NK-92 (cell line): ENCODE data around the gene CCL4.
"Not testable (repeated sequence)": the region's sequence is repeated elsewhere in the genome, so short reads cannot be mapped to it uniquely, and the experiment has no call there.

Experiments used
- DNase-seq: peaks from one replicate; lab custom pipeline; 2025; ENCODE audit not compliant: unreplicated experiment; lab: John Stamatoyannopoulos, UW

The CCL4 gene

DNA sequence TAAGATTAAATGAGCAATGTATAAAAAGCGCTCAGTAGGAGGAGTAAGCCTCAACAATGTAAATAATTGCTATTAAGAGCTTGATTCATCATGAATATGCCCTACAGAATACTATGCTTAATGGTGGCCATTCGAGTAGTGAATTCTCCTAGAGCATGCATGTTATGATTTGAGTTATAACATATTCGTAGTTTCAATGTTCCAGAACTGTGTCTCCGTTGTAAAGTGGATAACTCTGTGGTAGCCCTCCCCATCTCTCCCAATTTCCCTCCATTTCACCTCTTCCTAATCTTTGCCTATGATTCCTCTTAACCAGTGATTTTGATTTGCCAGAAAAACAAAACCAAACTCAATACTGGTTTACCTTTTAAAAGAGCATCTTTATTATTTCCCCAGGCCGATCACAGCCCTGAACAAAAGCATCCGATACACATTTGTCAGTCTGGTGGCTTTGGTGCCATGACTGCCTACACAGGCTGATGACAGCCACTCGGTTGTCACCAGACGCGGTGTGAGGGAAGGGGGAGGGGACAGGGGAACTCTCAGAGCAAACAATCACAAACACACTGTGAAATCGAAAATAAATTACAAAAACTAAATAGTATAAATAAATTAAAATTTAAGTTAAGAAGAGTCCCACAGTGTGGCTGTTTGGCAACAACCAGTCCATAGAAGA lies 15.6 kb upstream of the CCL4 start:
- not testable (repeated sequence) for DNase-seq

GRCh38 chr17:36088670-36089338 lies 14.8 kb upstream of the CCL4 start:
- no peak for DNase-seq

DNA sequence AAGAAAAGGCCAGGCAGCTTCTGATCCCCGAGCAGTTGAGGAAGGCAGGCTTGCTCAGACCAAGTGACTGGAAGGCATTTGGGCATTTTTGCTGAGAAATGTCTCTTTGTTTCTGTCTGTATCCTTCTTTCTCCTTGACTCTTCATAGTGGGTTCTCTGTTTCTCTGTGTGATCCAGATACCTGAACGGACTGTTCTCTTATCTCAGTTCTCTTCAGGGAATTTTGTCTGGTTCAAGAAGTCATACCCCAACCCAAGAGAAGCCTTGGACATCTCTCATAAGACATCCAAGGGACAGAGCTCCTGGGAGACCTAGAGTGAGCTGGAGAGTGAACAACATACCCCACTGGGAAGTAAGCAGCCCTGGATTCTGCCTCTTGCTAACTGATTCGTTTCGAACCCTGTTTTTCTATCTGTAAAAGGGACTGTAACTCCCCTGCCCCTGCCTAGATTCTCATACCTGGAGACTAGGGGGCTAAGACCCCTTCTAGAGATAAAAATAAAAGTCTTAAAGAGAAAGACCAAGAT lies 14.2 kb upstream of the CCL4 start:
- DNase-seq = no peak

DNA sequence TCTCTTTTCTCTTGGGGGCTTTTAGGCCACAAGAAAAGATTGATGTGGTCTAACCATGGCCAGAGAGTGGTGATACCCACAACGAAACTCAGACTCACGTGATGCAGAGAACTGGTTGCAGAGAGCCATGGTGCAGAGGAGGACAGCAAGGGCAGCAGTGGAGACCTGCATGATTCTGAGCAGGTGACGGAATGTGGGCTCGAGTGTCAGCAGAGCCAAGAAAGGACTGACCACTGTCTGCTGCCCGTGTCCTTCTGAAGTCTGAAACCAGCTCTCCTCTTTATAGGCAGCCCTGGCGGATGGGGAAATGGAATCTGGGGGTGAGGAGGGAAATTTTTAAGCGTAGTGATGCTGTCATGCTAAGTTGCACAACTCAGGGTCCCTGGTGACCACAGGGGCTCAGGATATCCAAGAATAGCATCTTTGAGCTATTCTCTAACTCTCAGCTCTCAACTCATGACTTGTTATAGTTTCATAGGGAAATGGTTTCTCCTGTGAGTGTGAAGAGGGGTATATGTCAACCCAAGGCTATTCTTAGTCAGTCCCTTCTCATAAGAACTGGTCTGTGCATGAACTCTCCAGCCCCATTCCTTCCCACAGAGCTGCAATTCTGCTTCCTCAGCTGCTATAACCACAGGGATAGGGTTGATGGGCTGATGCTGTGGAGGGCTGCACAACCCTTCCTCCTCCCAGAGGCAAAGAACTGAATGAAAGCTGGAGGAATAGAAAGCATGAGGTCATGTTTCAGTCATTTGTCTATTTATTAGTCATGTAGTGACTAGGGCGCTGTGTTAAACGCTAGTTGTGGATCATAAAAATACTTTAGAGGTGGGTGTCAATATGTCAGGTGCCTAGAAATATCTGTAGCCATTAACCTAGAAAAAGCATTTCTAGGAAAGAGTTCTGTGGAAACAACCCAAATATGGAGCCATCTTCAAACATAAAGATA lies 13.5 kb upstream of the CCL4 start, which contains the start of gene CCL3:
TSS of gene CCL3 (minus strand) at position 256 of the 949 bp plus-strand sequence. CDS start at position 171, 85 bp downstream.
- no peak for DNase-seq

DNA sequence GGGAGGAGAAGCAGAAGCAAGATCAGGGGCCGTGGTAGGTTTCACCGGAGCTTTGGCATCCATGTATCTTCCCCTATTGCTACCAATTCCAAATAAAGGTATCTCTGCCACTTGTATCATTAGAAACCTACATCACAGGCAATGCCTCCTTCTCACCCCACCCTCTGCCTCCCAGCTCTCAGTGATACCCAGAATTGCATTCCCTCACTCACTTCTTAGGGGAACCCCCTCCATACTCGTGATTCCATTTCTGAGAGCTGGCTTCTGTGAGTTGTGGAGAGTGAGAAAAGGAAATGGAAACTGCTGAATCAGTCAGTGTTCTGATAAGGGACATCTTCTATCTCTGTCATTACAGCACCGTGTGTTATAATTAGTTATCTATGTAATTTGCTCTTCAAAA lies 11.4 kb upstream of the CCL4 start:
- no peak for DNase-seq

DNA sequence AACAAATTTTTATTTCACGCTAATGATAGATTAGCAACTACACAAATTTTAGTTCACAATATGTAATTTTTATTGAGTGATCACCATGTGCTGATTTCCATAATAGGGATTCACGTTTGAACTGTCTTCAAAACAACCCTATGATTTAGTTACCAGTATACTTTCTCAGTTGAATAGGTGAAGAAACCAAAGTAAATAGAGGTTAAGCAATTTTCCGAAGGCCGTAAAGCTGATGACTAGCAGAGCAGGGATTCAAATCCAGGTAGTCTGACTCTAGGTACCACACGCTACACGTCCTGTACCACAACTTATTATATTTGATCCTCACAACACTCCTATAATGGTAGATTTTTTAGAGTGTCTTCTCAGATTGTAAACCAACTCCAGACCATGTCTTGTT lies 10.9 kb upstream of the CCL4 start:
- DNase-seq = not testable (repeated sequence)

DNA sequence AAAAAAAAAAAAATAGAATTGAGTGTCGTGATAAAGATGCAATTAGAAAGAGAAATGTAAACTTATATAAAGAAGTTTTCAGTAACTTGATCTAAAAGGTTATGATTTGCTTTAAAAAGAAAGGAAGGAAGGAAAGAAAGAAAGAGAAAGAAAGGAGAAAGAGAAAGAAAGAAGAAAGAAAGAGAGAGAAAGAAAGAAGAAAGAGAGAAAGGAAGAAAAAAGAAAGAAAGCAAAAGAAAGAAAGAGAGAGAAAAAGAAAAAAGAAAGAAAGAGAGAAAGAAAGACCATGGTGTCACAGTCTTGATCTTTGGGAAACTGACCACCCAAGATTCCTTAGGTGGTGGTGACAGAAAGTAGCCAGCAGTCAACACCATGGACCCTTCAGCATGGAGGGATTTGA lies 9.4 kb upstream of the CCL4 start:
- no peak for DNase-seq

DNA sequence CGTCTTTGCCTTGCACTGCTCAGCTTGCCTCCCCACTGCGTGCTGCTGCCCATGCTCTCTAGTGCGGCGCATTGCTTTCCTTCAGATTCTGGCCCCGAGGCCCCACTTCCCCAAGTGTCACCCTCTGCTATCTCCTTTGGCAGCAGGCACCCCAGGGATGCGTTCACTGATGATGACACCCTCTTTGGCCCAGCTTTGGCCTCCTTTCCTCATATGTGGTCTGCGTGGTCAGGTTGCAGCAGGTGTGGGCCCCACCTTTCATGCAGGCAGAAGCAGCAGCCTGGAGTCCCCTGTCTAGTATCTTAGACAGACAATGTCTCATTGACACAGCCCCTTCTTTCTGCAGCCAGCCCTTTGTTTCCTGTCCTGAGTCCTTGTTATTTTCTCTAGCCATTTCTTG lies 8.9 kb upstream of the CCL4 start:
- no peak for DNase-seq

DNA sequence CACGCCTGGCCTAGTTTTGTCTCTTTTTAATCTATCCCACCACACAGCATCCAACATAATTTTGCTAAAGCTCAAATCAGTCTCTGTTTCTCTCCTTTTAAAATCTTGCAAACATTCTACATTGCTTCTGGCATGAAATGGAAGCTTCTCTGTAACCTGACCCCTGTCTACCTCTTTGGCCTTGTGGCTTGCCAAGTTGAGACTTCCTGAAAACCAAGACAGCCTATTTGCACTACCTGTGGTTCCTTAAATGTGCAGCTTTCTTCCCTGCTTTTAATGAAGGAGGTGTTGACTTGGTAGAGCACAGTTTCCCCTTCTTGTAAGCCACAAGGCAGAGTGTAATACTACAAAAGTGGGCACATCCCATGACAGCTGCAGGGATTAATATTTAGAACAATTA lies 7.6 kb upstream of the CCL4 start:
- DNase-seq = no peak

DNA sequence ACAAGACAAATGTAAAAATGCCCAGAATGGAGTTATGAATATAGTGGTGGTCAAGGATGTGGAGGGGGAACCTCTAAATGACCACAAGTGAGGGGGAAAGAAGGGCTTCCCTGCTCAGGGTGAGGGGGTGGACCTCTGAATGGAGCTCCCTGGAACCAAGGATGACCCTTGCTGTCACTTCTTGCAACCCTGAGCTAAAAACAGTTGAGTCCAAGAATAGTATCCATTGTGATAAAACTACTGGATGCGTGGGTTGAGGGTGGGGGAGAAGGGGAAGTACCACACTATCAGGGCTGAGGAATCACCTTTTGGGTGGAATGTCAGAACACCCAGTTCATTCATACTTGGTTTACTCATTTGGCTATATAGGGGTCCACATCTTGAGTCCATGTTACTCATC lies 4.6 kb upstream of the CCL4 start:
- not testable (repeated sequence) for DNase-seq

GRCh38 chr17:36104246-36104645 lies 619 bp downstream of the CCL4 start:
- DNase-seq = not testable (repeated sequence)

- no peak for DNase-seq
Observed at GRCh38 chr17:36104701-36105181, 1.1 kb downstream of the CCL4 start.

DNA sequence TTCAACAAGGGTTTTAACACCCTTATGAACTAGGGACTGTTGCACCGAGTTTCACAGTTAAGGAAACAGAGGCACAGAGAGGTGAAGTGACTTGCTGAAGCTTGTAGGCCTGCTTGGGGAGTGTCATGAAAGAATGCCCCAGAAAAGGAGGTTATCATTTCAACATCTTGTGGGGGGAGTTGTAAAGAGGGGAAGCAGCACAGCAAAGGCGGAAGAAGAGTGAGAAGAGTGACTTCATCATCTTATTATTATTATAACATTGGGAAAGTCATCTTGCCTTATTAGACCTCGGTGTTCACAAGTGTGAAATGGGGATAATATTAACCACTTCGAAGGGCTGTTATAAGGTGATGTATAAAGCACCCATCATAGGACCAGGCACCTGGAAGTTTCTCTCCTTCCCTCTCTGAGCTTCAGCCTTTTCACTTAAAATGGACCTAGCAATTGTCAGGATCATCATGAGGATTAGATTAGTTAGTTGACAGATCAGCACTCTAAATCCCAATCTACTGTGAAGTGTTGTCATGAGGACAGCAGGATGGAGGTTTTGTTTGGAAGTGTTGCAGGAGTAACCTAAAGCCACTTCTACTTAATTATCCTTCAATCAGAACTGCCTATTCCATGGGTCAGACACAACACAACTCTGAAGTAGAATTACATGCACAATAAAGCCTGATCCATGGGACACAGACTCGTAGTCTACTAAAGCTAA lies 2.3 kb downstream of the CCL4 start:
- no peak for DNase-seq

DNA sequence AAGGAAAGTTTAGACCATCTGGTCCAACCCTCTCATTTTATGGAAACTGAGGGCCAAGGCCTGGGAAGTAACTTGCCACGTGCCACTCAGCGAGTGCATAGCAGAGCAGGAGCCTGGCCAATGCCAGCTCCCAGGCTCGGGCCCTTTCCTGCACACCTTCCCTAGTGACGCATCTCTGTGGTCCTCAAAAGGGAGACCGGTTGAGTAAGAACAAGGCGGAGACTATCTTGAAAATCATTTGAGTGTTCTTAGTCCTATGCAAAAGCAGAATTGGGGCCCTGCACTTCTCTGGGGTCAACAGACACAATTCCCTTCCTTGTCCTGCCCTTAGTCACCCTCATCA lies 2.8 kb downstream of the CCL4 start:
- DNase-seq = no peak

- no peak for DNase-seq
Observed at GRCh38 chr17:36107660-36108059, 4.0 kb downstream of the CCL4 start.

DNA sequence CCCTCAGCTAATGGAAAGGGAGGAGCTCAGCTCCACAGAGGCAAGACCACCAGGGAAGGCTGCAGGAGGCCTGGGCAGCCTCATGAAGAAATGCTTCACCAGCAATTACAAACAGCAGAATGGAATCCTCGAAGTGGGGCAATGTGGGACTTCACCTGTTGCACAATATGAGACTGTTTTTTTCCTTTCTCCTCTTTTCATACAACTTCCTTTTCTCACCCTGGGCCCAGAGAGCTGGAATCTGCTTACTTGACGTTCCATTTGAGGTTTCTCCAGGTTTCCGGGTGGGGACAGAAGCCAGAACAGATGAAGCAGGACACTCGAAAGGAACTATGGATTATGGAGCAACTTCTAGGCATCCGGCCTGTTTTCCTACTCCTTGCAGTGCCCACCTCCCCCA lies 4.6 kb downstream of the CCL4 start:
- DNase-seq = not testable (repeated sequence)

GRCh38 chr17:36111068-36111490 lies 7.5 kb downstream of the CCL4 start:
- no peak for DNase-seq

- DNase-seq = no peak
Observed at GRCh38 chr17:36112572-36112971, 8.9 kb downstream of the CCL4 start.

GRCh38 chr17:36113131-36113530 lies 9.5 kb downstream of the CCL4 start:
- not testable (repeated sequence) for DNase-seq

DNA sequence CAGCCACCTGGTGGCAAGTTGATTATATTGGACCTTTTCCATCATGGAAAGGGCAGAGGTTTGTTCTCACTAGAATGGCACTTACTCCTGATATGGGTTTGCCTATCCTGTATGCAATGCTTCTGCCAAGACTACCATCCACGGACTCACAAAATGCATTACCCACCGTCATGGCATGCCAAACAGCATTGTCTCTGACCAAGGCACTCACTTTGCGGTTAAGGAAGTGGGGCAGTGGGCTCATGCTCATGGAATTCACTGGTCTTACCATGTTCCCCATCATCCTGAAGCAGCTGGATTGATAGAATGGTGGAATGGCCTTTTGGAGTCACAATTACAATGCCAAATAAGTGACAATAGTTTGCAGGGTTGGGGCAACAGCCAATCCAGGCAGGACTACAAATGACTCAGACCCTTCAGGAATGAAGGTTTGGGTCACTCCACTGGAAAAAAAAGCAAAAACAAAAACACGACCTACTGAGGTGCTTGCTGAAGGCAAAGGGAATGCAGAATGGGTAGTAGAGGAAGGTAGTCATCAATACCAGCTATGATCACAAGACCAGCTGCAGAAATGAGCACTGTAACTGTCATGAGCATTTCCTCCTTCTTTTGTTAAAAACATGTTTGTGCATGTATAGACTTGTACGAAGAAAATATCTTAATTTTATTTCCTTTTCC lies 11.5 kb downstream of the CCL4 start:
- not testable (repeated sequence) for DNase-seq
